GM10266 (cell line): ENCODE measurements around the gene USE1.

Source experiments
- DNase-seq: peaks from one replicate; pipeline ENCODE4 v3.0.0; 2012; ENCODE audit errors: extremely low spot score
- TF ChIP-seq, protein P1 (sequence below): IDR thresholded peaks from 2 replicates; pipeline ENCODE4 v1.5.1; 2012; ENCODE audit warnings: mild to moderate bottlenecking, low read depth; ENCODE audit not compliant: control insufficient read depth, insufficient read depth; ENCODE audit errors: missing control alignments

Gene USE1

DNA sequence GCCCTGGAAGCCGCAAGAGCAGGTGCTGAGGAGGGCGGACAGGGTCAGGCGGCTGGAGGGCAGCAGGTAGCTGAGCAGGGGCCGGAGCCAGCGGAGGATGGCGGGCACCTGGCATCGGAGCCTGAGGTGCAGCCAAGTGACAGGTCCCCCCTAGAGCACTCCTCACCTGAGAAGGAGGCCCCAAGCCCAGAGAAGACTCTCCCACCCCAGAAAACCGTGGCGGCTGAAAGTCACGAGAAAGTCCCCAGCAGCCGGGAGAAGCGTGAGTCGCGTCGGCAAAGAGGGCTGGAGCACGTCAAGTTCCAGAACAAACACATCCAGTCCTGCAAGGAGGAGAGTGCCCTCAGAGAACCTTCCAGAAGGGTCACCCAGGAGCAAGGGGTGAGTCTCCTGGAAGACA lies 20.5 kb upstream of the USE1 start:
- DNase-seq, result no peak

DNA sequence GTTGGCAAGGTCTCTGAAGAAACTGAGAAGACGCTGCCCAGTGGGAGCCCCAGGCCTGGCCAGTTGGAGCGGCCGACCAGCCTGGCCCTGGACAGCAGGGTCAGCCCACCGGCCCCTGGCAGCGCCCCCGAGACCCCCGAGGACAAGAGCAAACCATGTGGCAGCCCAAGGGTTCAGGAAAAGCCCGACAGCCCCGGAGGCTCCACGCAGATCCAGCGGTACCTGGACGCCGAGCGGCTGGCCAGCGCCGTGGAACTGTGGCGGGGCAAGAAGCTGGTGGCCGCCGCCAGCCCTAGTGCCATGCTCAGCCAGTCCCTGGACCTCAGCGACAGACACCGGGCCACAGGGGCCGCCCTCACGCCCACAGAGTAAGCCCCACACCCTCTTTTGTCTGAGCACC lies 20.1 kb upstream of the USE1 start:
- no peak for DNase-seq
- TF ChIP-seq, protein P1, sequence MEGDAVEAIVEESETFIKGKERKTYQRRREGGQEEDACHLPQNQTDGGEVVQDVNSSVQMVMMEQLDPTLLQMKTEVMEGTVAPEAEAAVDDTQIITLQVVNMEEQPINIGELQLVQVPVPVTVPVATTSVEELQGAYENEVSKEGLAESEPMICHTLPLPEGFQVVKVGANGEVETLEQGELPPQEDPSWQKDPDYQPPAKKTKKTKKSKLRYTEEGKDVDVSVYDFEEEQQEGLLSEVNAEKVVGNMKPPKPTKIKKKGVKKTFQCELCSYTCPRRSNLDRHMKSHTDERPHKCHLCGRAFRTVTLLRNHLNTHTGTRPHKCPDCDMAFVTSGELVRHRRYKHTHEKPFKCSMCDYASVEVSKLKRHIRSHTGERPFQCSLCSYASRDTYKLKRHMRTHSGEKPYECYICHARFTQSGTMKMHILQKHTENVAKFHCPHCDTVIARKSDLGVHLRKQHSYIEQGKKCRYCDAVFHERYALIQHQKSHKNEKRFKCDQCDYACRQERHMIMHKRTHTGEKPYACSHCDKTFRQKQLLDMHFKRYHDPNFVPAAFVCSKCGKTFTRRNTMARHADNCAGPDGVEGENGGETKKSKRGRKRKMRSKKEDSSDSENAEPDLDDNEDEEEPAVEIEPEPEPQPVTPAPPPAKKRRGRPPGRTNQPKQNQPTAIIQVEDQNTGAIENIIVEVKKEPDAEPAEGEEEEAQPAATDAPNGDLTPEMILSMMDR, result no peak

More for the DNA sequence above, 20.5 kb upstream of the USE1 start:
- TF ChIP-seq, protein P1, result no peak

DNA sequence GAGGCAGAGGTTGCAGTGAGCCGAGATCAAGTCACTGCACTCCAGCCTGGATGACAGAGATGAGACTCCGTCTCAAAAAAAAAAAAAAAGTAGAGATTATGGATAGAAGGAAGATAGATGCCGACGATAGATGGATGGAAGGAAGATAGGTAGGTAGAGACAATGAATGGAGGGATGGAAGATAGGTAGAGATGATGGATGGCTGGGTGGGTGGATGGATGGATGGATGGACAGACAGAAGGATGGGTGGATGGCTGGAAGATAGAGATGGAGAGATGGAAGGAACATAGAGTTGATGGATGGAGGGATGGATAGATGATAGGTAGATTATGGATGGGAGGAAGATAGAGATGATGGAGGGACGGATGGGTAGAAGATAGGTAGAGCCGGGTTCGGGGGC lies 18.5 kb upstream of the USE1 start:
- TF ChIP-seq, protein P1, result no peak
- no peak for DNase-seq

DNA sequence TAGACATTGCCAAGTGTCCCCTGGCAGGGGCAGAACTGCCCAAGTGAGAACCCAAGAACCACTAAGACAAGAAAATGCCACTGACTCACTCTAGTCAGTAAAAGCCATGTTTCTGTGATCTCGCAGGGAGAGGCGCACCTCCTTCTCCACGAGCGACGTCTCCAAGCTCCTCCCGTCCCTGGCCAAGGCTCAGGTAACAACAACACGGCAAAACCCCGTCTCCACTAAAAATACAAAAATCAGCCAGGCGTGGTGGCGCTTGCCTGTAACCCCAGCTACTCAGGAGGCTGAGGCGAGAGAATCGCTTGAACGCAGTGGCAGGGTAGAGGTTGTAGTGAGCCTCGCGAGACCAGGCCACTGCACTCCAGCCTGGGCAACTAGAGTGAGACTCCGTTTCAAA lies 17.5 kb upstream of the USE1 start:
- TF ChIP-seq, protein P1, result no peak
- no peak for DNase-seq

DNA sequence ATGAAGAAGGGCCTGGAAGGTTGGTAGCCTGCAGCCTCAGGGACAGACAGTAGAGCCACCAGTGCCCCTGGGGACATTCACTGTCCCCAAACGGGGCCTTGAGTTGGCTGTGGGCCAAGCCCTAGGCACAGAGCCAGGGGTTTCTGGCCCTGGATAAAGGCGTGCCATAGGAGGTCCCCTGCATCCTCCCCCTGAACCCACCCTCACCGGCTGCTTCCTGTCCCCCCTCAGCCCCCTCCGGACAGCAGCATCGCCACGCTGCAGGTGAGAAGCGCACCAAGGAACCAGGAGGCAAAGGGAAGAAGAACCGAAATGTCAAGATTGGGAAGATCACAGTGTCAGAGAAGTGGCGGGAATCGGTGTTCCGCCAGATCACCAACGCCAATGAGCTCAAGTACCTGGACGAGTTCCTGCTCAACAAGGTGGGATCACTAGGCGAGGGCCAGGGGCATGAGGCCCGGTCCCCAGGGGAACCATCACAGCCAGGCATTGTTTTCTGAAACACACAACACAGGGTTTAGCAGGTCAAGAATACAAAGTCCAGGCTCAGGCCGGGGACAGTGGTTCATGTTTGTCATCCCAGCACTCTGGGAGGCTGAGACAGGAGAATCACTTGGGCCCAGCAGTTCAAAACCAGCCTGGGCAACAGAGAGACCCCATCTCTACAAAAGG lies 14.6 kb upstream of the USE1 start:
- TF ChIP-seq, protein P1, result no peak
- no peak for DNase-seq

DNA sequence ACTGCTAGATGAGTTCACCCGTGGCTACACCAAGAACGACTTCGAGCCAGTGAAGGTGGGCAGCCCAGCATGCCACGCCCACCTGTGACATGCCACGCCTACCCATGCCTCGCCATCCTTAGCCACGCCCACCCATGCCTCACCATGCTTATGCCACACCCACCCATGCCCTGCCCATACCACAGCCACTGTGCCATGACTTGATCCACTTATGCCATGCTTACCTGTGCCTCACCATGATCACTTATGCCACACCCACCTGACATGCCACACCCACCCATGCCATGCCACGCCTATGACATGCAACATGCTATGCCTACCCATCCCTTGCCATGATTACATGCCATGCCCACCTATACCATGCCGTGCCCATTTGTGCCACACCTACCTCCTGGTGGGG lies 12.9 kb upstream of the USE1 start:
- TF ChIP-seq, protein P1, result no peak
- no peak for DNase-seq

DNA sequence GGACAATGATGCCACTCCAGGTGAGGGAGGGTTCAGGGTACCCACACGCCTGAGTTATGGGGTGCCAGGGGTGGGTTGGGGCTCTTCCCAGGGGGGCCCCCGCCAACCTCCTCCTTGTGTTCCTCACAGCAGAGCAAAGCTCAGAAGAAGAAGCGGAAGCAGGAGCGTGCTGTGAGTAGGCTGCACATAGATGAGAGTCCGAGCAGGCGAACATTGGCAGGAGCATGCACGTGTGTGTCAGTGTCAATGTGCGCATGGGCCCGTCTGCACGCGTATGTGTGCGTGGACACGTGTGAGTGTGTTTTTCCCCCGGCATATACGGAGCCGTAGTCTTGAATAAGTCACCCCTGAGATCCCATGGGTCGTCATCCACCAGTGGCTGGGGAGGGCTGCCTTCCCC lies 12.4 kb upstream of the USE1 start:
- DNase-seq, result no peak
- TF ChIP-seq, protein P1, result no peak
